Smooth muscle cell (in vitro differentiated cells): Measurements from ENCODE around the gene VWA5B1. TPM values are rescaled to one million over a fixed set of nuclear protein-coding genes. Genes with fewer than 3 reads are reported as not detected.

Experiments used
- DNase-seq: peaks from one replicate; lab custom pipeline; 2025; ENCODE audit not compliant: unreplicated experiment; lab: John Stamatoyannopoulos, UW
- H2AFZ ChIP-seq: fragments of 200-600 bp; sonication (generic); 2 replicates; pipeline ENCODE4 v1.6.0; 2016; ENCODE audit warnings: antibody characterized with exemption, low read depth, mild to moderate bottlenecking
- H3F3A ChIP-seq: fragments of 200-600 bp; sonication (generic); 2 replicates; pipeline ENCODE4 v1.6.0; 2017; ENCODE audit warnings: antibody characterized with exemption, low read depth
- H3K27ac ChIP-seq: fragments of 200-600 bp; sonication (generic); 2 replicates; pipeline ENCODE4 v1.5.1; 2016; ENCODE audit warnings: low read depth, mild to moderate bottlenecking
- H3K27me3 ChIP-seq: fragments of 200-600 bp; sonication (generic); 2 replicates; pipeline ENCODE4 v1.6.1; 2016; ENCODE audit warnings: low read depth, mild to moderate bottlenecking
- H3K36me3 ChIP-seq: fragments of 200-600 bp; sonication (generic); 2 replicates; pipeline ENCODE4 v1.5.1; 2016; ENCODE audit warnings: low read depth
- H3K4me1 ChIP-seq: fragments of 200-600 bp; sonication (generic); 2 replicates; pipeline ENCODE4 v1.5.1; 2016; ENCODE audit warnings: low read depth
- H3K4me2 ChIP-seq: fragments of 200-600 bp; sonication (generic); 2 replicates; pipeline ENCODE4 v1.6.0; 2016; ENCODE audit warnings: mild to moderate bottlenecking
- H3K4me3 ChIP-seq: fragments of 200-600 bp; sonication (generic); 2 replicates; pipeline ENCODE4 v1.5.1; 2016; ENCODE audit warnings: mild to moderate bottlenecking
- H3K79me2 ChIP-seq: fragments of 200-600 bp; sonication (generic); 2 replicates; pipeline ENCODE4 v1.6.0; 2016; ENCODE audit warnings: low read depth, mild to moderate bottlenecking
- H3K9ac ChIP-seq: fragments of 200-600 bp; sonication (generic); 2 replicates; pipeline ENCODE4 v1.6.0; 2016; ENCODE audit warnings: low read depth
- H3K9me3 ChIP-seq: fragments of 200-600 bp; sonication (generic); replicated peaks from 2 replicates; pipeline ENCODE4 v1.5.1; 2016; ENCODE audit warnings: low read depth
- H4K20me1 ChIP-seq: fragments of 200-600 bp; sonication (generic); 2 replicates; pipeline ENCODE4 v1.6.0; 2016; ENCODE audit warnings: low read depth
- CTCF ChIP-seq: fragments of 200-600 bp; sonication (generic); IDR thresholded peaks from 2 replicates; pipeline ENCODE4 v1.5.1; 2017; ENCODE audit warnings: borderline replicate concordance, mild to moderate bottlenecking, antibody characterized with exemption; ENCODE audit not compliant: insufficient read depth, poor library complexity, severe bottlenecking
- WGBS: methylation state at CpG from one replicate; pipeline ENCODE4 v1.1.7; 2016; ENCODE audit warnings: low lambda C conversion rate; 5-methylcytosine and 5-hydroxymethylcytosine counted together
- polyA plus RNA-seq: library from polyadenylated mRNA; unstranded; fragments of >200 nt; fragmentation: Nextera tagmentation; extraction: Ambion mirVana; gene quantifications from 2 replicates; pipeline ENCODE4 v1.2.1, GENCODE V29; 2016
- total RNA-seq: library from RNA; depleted of rRNA; stranded (reverse); fragments of >200 nt; gene quantifications from 2 replicates; pipeline ENCODE4 v1.2.3, GENCODE V29; 2014

Gene VWA5B1
- total and polyA plus RNA-seq, 2 experiments from 2014 or later, result not detected

- H3K27ac ChIP-seq, result no peak overlapping the region
- H4K20me1 ChIP-seq, result no peaks in the 10 kb centered on the region
- TF ChIP-seq CTCF, result no peak
- no peak for DNase-seq
- H3K4me2 ChIP-seq, result no peak overlapping the region
- H3K79me2 ChIP-seq, result no peaks in the 10 kb centered on the region
- WGBS, result 91% methylated on average over 12 of the region's 12 CpGs
- no peaks in the 10 kb centered on the region for H3K27me3 ChIP-seq
- H2AFZ ChIP-seq, result no peak overlapping the region
- no peaks in the 10 kb centered on the region for H3K36me3 ChIP-seq
- H3K9ac ChIP-seq, result no peak overlapping the region
- no peaks in the 10 kb centered on the region for H3F3A ChIP-seq
- peaks cover 14% of the 10 kb centered on the region for H3K4me1 ChIP-seq
- no peak overlapping the region for H3K4me3 ChIP-seq
- no peaks in the 10 kb centered on the region for H3K9me3 ChIP-seq
These were observed 14.1 kb upstream of the VWA5B1 start for GRCh38 chr1:20276485-20277159.

GRCh38 chr1:20278692-20279130, 12.0 kb upstream of the VWA5B1 start:
- WGBS, result 36% methylated on average over 4 of the region's 4 CpGs
- no peaks in the 10 kb centered on the region for H3F3A ChIP-seq

GRCh38 chr1:20279509-20279908, 11.2 kb upstream of the VWA5B1 start:
- no peaks in the 10 kb centered on the region for H3K27me3 ChIP-seq
- peaks cover 14% of the 10 kb centered on the region for H3K4me1 ChIP-seq
- H3K9me3 ChIP-seq, result no peaks in the 10 kb centered on the region
- H2AFZ ChIP-seq, result no peak overlapping the region
- H3K36me3 ChIP-seq, result no peaks in the 10 kb centered on the region
- no peaks in the 10 kb centered on the region for H3K79me2 ChIP-seq
- H3K4me3 ChIP-seq, result no peak overlapping the region
- H4K20me1 ChIP-seq, result no peaks in the 10 kb centered on the region
- TF ChIP-seq CTCF, result no peak
- no peaks in the 10 kb centered on the region for H3F3A ChIP-seq
- WGBS, result 62% methylated on average over 7 of the region's 7 CpGs
- no peak for DNase-seq
- H3K4me2 ChIP-seq, result no peak overlapping the region
- H3K9ac ChIP-seq, result no peak overlapping the region
- H3K27ac ChIP-seq, result no peak overlapping the region

More at GRCh38 chr1:20278692-20279130, 12.0 kb upstream of the VWA5B1 start:
- H3K27me3 ChIP-seq, result no peaks in the 10 kb centered on the region
- no peaks in the 10 kb centered on the region for H3K36me3 ChIP-seq
- TF ChIP-seq CTCF, result no peak
- DNase-seq, result no peak
- no peak overlapping the region for H3K9ac ChIP-seq
- H3K4me2 ChIP-seq, result no peak overlapping the region
- H3K4me1 ChIP-seq, result peaks cover 14% of the 10 kb centered on the region
- H3K27ac ChIP-seq, result no peak overlapping the region
- no peak overlapping the region for H2AFZ ChIP-seq
- H3K79me2 ChIP-seq, result no peaks in the 10 kb centered on the region
- no peak overlapping the region for H3K4me3 ChIP-seq
- H3K9me3 ChIP-seq, result no peaks in the 10 kb centered on the region
- H4K20me1 ChIP-seq, result no peaks in the 10 kb centered on the region

- no peak for DNase-seq
- Histone ChIP-seq H3K4me3 (no peak overlapping the region), H3F3A (no peaks in the 10 kb centered on the region), H3K9ac (no peak overlapping the region), H3K9me3 (no peaks in the 10 kb centered on the region), H3K27ac (no peak overlapping the region), H4K20me1 (no peaks in the 10 kb centered on the region), H3K79me2 (no peaks in the 10 kb centered on the region), H3K4me1 (peaks cover 14% of the 10 kb centered on the region), H2AFZ (no peak overlapping the region), H3K36me3 (no peaks in the 10 kb centered on the region), H3K4me2 (no peak overlapping the region), H3K27me3 (no peaks in the 10 kb centered on the region)
- WGBS, result 90% methylated on average over 1 of the region's 1 CpG
- no peak for TF ChIP-seq CTCF
These were observed 10.3 kb upstream of the VWA5B1 start for GRCh38 chr1:20280341-20280740.
